Uterus (tissue), 4 donors: ENCODE data around the gene SIM2. TPM values are rescaled to one million over a fixed set of nuclear protein-coding genes. Genes with fewer than 3 reads are reported as not detected.

Experiments used
- DNase-seq, 2 donors: peaks; one replicate each; pipeline ENCODE4 v3.0.0-alpha.2; 2019 to 2020
- H3K27ac ChIP-seq, 2 donors: fragments of 200-600 bp; sonication (generic); 1 replicate in 1 of 2; 2 replicates in 1 of 2; pipeline ENCODE4 v1.5.1; 2016 to 2018
- H3K27me3 ChIP-seq, 2 donors: fragments of 200-600 bp; sonication (generic); one replicate each; pipeline ENCODE4 v1.5.1; 2018 to 2019; ENCODE audit warnings: control low read depth in 1 of 2
- H3K36me3 ChIP-seq, 2 donors: fragments of 200-600 bp; sonication (generic); one replicate each; pipeline ENCODE4 v1.5.1; 2019; ENCODE audit warnings: control low read depth in 1 of 2
- H3K4me1 ChIP-seq, 2 donors: fragments of 200-600 bp; sonication (generic); one replicate each; pipeline ENCODE4 v1.5.1; 2018 to 2019; ENCODE audit warnings: control low read depth in 1 of 2
- H3K4me3 ChIP-seq, 2 donors: fragments of 200-600 bp; sonication (generic); 1 replicate in 1 of 2; 2 replicates in 1 of 2; pipeline ENCODE4 v1.5.1; 2018 to 2019; ENCODE audit warnings: mild to moderate bottlenecking in 1 of 2
- H3K9me3 ChIP-seq, 2 donors: fragments of 200-600 bp; sonication (generic); one replicate each; pipeline ENCODE4 v1.5.1; 2019; ENCODE audit warnings: control low read depth in 1 of 2
- POLR2A ChIP-seq, 2 donors: fragments of 450-650 bp; IDR thresholded peaks; one replicate each; pipeline ENCODE4 v1.6.1; 2016; ENCODE audit warnings: antibody characterized with exemption in 2 of 2, mild to moderate bottlenecking in 1 of 2, moderate library complexity in 1 of 2
- intact Hi-C: fragments of 100-400 bp; cut with DNase I; formaldehyde crosslinking; loops from one replicate; pipeline ENCODE4 v1.15.1; 2023; ENCODE audit warnings: low total_unique reads
- total RNA-seq, 4 donors: library from RNA; depleted of rRNA in 3 of 4; stranded (reverse); fragments of >200 nt in 3 of 4; gene quantifications; one replicate each; pipeline versions ENCODE4 v1.1.0 to v1.2.4, GENCODE V29; 2014 to 2023
- TF ChIP-seq, protein P1 (sequence below), 4 experiments: fragments of 200-600 bp in 2 of 4; fragments of 450-650 bp in 2 of 4; sonication (generic) in 2 of 4; IDR thresholded peaks; one replicate each; pipeline ENCODE4 v1.5.1; 2016 to 2019; ENCODE audit warnings: antibody characterized with exemption in 4 of 4, mild to moderate bottlenecking in 2 of 4, moderate library complexity in 1 of 4
- donor health status: DM: yes; HTN: yes; CAD: no.

Gene SIM2
- total RNA-seq, 4 donors from 2014 or later = 0.21 to 0.59 TPM; not detected in 2

DNA sequence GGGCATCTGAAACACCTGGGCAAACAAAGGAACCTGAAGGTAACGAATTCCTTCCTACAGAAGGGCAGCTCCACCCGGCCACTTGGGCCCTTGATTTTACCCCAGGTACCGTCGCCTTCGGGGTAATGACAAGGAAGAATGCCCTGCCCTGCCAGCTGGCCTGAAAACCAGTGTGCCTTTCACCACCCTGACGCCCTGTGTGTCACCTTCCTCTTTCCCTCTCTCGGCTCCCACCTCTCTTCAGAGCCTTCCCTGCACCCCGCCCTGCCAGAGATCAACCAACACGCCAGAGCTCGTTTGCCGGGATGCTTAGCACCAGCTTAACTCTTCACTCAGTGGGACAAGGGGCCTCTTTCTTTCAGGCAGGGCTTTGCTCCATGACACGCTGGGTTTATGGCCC, 86.0 kb downstream of the SIM2 start:
- H3K36me3 ChIP-seq = no peaks in the 10 kb centered on the region
- no peak overlapping the region for H3K4me3 ChIP-seq
- no peaks in the 10 kb centered on the region for H3K27me3 ChIP-seq
- no peak overlapping the region for H3K27ac ChIP-seq
- no peak for TF ChIP-seq POLR2A (IDR thresholded peaks at IDR 0.05)
- TF ChIP-seq, protein P1, sequence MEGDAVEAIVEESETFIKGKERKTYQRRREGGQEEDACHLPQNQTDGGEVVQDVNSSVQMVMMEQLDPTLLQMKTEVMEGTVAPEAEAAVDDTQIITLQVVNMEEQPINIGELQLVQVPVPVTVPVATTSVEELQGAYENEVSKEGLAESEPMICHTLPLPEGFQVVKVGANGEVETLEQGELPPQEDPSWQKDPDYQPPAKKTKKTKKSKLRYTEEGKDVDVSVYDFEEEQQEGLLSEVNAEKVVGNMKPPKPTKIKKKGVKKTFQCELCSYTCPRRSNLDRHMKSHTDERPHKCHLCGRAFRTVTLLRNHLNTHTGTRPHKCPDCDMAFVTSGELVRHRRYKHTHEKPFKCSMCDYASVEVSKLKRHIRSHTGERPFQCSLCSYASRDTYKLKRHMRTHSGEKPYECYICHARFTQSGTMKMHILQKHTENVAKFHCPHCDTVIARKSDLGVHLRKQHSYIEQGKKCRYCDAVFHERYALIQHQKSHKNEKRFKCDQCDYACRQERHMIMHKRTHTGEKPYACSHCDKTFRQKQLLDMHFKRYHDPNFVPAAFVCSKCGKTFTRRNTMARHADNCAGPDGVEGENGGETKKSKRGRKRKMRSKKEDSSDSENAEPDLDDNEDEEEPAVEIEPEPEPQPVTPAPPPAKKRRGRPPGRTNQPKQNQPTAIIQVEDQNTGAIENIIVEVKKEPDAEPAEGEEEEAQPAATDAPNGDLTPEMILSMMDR (IDR thresholded peaks at IDR 0.05) = no peak
- H3K4me1 ChIP-seq = no peaks in the 10 kb centered on the region
- no peak for DNase-seq
- intact Hi-C loops = no loop called here
- H3K9me3 ChIP-seq = no peaks in the 10 kb centered on the region

DNA sequence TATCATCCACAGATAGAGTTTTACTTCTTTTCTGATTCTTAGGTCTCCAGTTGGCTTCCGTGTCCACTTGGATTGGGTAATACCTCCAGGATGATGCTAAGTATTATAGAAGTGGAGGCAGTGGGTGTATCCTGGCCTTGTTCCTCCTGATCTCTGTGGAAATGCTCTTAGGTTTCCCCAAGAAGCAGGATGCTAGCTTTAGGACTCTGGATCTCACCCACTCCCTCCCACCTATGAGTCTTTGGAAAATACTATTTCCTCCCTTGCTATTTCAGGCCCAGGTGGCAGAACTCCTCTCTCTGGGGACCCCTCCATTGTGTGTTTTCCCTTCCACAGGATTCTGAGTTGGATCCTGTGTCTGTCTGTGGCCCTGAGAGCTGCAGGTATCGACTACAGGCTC, 86.7 kb downstream of the SIM2 start:
- Histone ChIP-seq H3K4me3 (no peak overlapping the region), H3K9me3 (no peaks in the 10 kb centered on the region), H3K4me1 (no peaks in the 10 kb centered on the region), H3K36me3 (no peaks in the 10 kb centered on the region), H3K27ac (no peak overlapping the region), H3K27me3 (no peaks in the 10 kb centered on the region)
- TF ChIP-seq POLR2A (IDR thresholded peaks at IDR 0.05) = no peak
- TF ChIP-seq, protein P1 (IDR thresholded peaks at IDR 0.05) = no peak
- intact Hi-C loops = no loop called here
- DNase-seq = no peak

DNA sequence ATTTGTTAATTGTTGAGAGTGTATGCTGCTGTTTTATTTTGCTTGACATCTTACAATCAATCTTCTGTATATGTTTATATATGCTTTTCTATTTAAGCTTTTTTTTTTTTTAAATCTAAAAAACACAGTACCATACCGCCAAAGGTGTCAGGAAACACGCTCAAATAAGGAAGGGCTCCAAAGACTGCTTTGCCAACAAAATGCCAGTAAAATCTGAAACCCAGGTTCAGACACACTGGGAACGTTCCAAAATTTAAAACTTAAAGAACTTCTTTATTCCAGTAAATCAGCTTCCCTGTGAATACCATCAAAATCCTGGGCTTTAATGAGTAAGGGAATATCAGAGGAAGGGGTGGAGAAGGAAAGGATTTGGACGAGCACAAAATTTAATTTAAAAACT, 87.3 kb downstream of the SIM2 start:
- Histone ChIP-seq H3K4me1 (no peaks in the 10 kb centered on the region), H3K27me3 (no peaks in the 10 kb centered on the region), H3K27ac (no peak overlapping the region), H3K36me3 (no peaks in the 10 kb centered on the region), H3K9me3 (no peaks in the 10 kb centered on the region), H3K4me3 (no peak overlapping the region)
- intact Hi-C loops = no loop called here
- no peak for DNase-seq
- TF ChIP-seq, protein P1 (IDR thresholded peaks at IDR 0.05) = no peak
- no peak for TF ChIP-seq POLR2A (IDR thresholded peaks at IDR 0.05)

DNA sequence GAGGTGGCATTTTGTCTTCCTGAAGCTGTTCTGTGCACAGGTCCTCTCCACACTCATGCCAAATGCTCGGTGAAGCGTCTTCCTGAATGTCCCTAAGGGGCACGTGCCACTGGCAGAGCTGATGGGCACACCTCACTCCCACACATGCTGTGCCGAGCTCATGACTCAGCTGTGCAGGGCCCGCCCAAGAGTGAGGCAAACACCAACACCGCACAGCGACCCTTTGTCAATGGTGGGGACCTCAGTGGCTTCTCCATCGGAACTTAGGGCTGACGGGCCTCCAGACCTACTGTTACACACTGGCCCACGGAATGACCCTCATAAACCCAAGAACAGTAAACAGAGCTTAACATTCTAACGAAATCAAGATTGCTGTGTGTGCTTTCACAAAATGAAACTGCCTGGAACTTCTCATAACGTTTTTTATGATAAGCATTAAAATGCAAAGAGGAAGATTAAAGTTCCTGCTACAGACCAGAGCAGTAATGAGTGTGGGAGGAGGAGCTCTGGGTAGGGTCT, 89.3 kb downstream of the SIM2 start:
- no peak for DNase-seq
- no peaks in the 10 kb centered on the region for H3K4me1 ChIP-seq
- intact Hi-C loops = no loop called here

DNA sequence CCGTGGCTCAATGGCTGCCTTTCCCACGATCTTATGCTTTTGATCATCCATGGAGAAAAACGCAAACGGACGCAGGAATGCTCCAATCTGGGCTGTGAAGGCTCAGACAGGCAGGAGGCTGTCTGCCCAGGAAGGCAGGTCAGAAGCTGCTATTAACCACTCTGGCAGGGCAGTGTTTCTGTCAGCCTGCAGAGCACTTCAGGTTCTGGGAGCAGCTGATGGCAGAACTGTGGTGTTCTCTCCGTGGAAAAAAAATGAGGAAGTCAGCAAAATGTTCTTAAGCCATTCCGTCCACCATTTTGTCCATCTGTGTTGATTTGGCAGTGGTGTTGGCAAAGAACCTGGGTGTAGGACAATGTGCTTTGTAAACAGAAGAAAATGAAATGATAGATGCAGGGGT, 91.7 kb downstream of the SIM2 start:
- no peaks in the 10 kb centered on the region for H3K27me3 ChIP-seq
- no peaks in the 10 kb centered on the region for H3K36me3 ChIP-seq
- TF ChIP-seq POLR2A (IDR thresholded peaks at IDR 0.05) = no peak
- TF ChIP-seq, protein P1 (IDR thresholded peaks at IDR 0.05) = no peak
- no peak overlapping the region for H3K27ac ChIP-seq
- H3K4me1 ChIP-seq = no peaks in the 10 kb centered on the region
- H3K9me3 ChIP-seq = no peaks in the 10 kb centered on the region
- intact Hi-C loops = no loop called here
- no peak overlapping the region for H3K4me3 ChIP-seq
- no peak for DNase-seq

More for the DNA sequence above, 89.3 kb downstream of the SIM2 start:
- Histone ChIP-seq H3K4me3 (no peak overlapping the region), H3K27me3 (no peaks in the 10 kb centered on the region), H3K36me3 (no peaks in the 10 kb centered on the region), H3K27ac (no peak overlapping the region), H3K9me3 (no peaks in the 10 kb centered on the region)
- no peak for TF ChIP-seq POLR2A (IDR thresholded peaks at IDR 0.05)
- TF ChIP-seq, protein P1 (IDR thresholded peaks at IDR 0.05) = no peak
